Loucy (cell line): ENCODE measurements around the gene PHRF1.
"Not testable (repeated sequence)": the region's sequence is repeated elsewhere in the genome, so short reads cannot be mapped to it uniquely, and the experiment has no call there.

ENCODE experiments used
- CTCF ChIP-seq: fragments of 200-600 bp; sonication (generic); conservative IDR thresholded peaks from 2 replicates; pipeline ENCODE4 v1.5.1; 2014; ENCODE audit warnings: mild to moderate bottlenecking, antibody characterized with exemption, low read length
- EZH2phosphoT487 ChIP-seq: fragments of 200-600 bp; IDR thresholded peaks from 2 replicates; pipeline ENCODE4 v1.6.1; 2018; ENCODE audit warnings: antibody characterized with exemption, mild to moderate bottlenecking, moderate library complexity, borderline replicate concordance

GRCh38 chr11:654444-654843 is 78.2 kb downstream of the PHRF1 start:
- not testable (repeated sequence) for TF ChIP-seq CTCF, EZH2phosphoT487
